ENCODE measurements around the gene ERP29. TPM values are rescaled to one million over a fixed set of nuclear protein-coding genes. Genes with fewer than 3 reads are reported as not detected.

The ERP29 gene
- total and polyA plus RNA-seq, 2 of the 13 experiments (the other 11 are each of a cell fraction or from before 2014, with no cell fraction given) = 111 to 147 TPM

- no peak for TF ChIP-seq MTF2 (CRISPR knock-in tag; IDR thresholded peaks at IDR 0.05; ENCODE audit: borderline replicate concordance)
- TF ChIP-seq ZNF780A (CRISPR knock-in tag; IDR thresholded peaks at IDR 0.05) = peak; percentile 36; the same call in 1 of the 2 replicates
- TF ChIP-seq CCDC6 (CRISPR knock-in tag; IDR thresholded peaks at IDR 0.05) = peak; percentile 56; the same call in 1 of the 2 replicates
- peak; percentile 96 for TF ChIP-seq POLR2AphosphoS5 (IDR thresholded peaks at IDR 0.05; ENCODE audit: low read depth, low read length)
- TF ChIP-seq ZNF672 (CRISPR knock-in tag; IDR thresholded peaks at IDR 0.05) = no peak
- TF ChIP-seq ZBTB38 (CRISPR knock-in tag; IDR thresholded peaks at IDR 0.05) = no peak; the same call in none of the 2 replicates
- peak; percentile 50; the same call in 1 of the 2 replicates for TF ChIP-seq RERE (CRISPR knock-in tag; IDR thresholded peaks at IDR 0.05; ENCODE audit: low read depth)
- TF ChIP-seq SOX5 (CRISPR knock-in tag; IDR thresholded peaks at IDR 0.05; ENCODE audit: borderline replicate concordance) = peak; percentile 58
- TF ChIP-seq JUND (CRISPR knock-in tag; IDR thresholded peaks at IDR 0.05) = no peak
- TF ChIP-seq, protein P1, sequence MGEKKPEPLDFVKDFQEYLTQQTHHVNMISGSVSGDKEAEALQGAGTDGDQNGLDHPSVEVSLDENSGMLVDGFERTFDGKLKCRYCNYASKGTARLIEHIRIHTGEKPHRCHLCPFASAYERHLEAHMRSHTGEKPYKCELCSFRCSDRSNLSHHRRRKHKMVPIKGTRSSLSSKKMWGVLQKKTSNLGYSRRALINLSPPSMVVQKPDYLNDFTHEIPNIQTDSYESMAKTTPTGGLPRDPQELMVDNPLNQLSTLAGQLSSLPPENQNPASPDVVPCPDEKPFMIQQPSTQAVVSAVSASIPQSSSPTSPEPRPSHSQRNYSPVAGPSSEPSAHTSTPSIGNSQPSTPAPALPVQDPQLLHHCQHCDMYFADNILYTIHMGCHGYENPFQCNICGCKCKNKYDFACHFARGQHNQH (CRISPR knock-in tag; IDR thresholded peaks at IDR 0.05) = no peak; the same call in 1 of the 2 replicates
- TF ChIP-seq MLLT10 (CRISPR knock-in tag; IDR thresholded peaks at IDR 0.05) = 0 out of 2 replicates have a peak, but pooled peaks have one; percentile 69
- TF ChIP-seq NPAS2 (CRISPR knock-in tag; IDR thresholded peaks at IDR 0.05; ENCODE audit: borderline replicate concordance) = no peak
- TF ChIP-seq ZNF160 (CRISPR knock-in tag; IDR thresholded peaks at IDR 0.05) = no peak; the same call in 1 of the 2 replicates
- no peak; the same call in 1 of the 2 replicates for TF ChIP-seq ZFP37 (CRISPR knock-in tag; IDR thresholded peaks at IDR 0.05; ENCODE audit: borderline replicate concordance)
- 0 out of 2 replicates have a peak, but pooled peaks have one; percentile 3 for TF ChIP-seq HNF4A (CRISPR knock-in tag; IDR thresholded peaks at IDR 0.05)
- peak; percentile 88; the same call in 1 of the 2 replicates for TF ChIP-seq CHCHD3 (CRISPR knock-in tag; IDR thresholded peaks at IDR 0.05)
- no peak; the same call in 1 of the 2 replicates for TF ChIP-seq ZFAT (CRISPR knock-in tag; conservative IDR thresholded peaks at IDR 0.05)
- no peak for TF ChIP-seq NONO (IDR thresholded peaks at IDR 0.05)
- peak; percentile 86 for TF ChIP-seq NONO (CRISPR knock-in tag; conservative IDR thresholded peaks at IDR 0.05)
- peak; percentile 45 for TF ChIP-seq MED8 (CRISPR knock-in tag; IDR thresholded peaks at IDR 0.05; ENCODE audit: insufficient replicate concordance)
- TF ChIP-seq SUZ12 (IDR thresholded peaks at IDR 0.05; ENCODE audit: low read depth, low read length) = no peak
- peak; percentile 50; the same call in 1 of the 2 replicates for TF ChIP-seq KLF11 (CRISPR knock-in tag; IDR thresholded peaks at IDR 0.05)
- TF ChIP-seq ZNF431 (CRISPR knock-in tag; IDR thresholded peaks at IDR 0.05; ENCODE audit: borderline replicate concordance, low read depth) = no peak
- no peak for TF ChIP-seq NBN (conservative IDR thresholded peaks at IDR 0.05)
Measured at GRCh38 chr12:112012775-112013600, at the start of gene ERP29, which contains the start of gene TMEM116 (continued).
